GM18508 (cell line): ENCODE results near the gene ASB6.
"Not testable (repeated sequence)": the region's sequence is repeated elsewhere in the genome, so short reads cannot be mapped to it uniquely, and the experiment has no call there.

Experiments
- ATAC-seq: cut with Tn5 transposase; IDR thresholded peaks from one replicate; pipeline ENCODE4 v1.9.1; 2021; ENCODE audit warnings: moderate number of reproducible peaks; ENCODE audit not compliant: insufficient read depth, unreplicated experiment

The ASB6 gene

GRCh38 chr9:129646252-129646651 lies 4.3 kb upstream of the ASB6 start:
- ATAC-seq = no peak

- ATAC-seq = no peak
These were observed 3.0 kb upstream of the ASB6 start for GRCh38 chr9:129644902-129645301.

DNA sequence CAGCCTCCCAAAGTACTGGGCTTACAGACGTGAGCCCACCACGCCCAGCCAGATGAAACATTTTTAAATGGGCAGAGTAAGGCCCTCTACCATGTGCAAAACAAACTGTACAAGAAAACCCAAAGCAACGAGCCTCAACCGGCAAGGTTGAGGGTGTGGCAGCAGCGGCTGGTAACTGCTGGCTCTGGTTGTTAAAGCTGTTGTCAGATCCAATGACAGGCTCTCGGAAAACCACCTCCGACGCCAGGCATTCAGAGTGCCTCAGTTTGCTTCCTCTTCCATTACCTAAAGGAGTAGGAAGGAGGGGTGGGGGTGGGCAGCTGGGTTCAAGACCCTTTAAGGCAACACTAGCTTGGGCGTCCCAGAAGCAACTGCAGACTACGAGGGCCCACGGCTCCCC lies 2.4 kb upstream of the ASB6 start:
- no peak for ATAC-seq

- ATAC-seq = no peak
These were observed 1.8 kb upstream of the ASB6 start for GRCh38 chr9:129643706-129644105.

DNA sequence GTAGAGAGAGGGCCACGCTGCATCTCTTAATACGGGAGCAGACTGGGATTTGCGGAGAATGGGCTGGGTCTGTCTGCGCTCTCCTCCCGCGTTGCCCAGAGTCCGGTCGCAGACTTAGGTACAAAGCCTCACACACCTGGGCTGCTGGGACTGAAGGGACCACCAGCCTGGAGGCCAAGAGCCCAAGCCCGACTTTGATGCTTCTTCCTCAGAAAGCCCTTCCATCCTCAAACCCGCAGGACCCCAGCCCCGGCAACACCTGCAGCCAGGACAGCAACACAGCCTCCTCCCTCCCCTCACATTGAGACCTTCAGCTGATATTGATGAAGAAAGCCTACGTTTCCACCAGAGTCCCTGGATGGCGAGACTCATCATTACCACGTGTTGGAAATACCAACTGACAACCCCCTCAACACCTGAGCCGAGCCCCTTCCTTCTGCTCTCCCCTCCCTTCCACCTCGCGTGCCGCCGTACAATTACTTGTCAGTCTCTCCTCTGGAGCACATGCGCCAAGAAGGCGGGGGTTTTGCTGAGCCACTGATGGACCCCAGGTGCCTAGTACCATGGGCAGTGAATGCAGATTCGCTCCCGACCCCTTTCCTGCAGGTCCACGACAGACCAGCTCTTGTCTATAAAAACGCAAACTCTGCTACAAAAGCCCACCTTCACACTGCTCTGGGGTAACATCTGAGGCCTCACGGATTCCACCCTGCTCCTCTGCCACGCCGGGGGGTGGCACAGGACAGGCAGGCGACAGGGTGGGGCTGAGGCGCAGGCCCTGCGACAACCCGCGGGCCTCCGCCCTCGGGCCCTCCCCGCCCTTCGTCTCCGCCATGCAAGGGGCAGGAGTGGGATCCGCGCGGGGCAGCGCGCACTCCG lies 841 bp downstream of the ASB6 start:
- no peak for ATAC-seq

GRCh38 chr9:129640086-129640870 lies 1.7 kb downstream of the ASB6 start:
- no peak for ATAC-seq

DNA sequence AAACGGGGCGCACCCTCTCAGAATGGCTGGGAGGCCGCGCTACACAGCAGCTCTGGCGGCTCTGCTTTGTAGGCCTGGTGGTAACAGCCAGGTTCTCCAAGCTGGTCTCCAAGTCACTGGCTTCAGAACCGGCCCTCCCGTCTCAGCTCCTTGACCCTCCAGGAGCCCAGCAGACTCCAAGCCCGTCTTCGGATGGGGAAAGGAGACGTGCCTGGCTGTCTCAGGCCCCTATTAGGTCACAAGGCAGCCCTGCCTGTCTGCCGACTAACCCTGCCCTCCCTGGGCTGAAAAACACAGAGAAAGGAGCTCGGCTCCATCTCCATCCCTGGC lies 2.2 kb downstream of the ASB6 start:
- no peak for ATAC-seq

- ATAC-seq = no peak
These were observed 2.8 kb downstream of the ASB6 start for GRCh38 chr9:129639034-129639630.

- no peak for ATAC-seq
These were observed 4.1 kb downstream of the ASB6 start for GRCh38 chr9:129637673-129638439.

GRCh38 chr9:129637102-129637501 lies 4.8 kb downstream of the ASB6 start:
- ATAC-seq = no peak

- not testable (repeated sequence) for ATAC-seq
These were observed 5.6 kb downstream of the ASB6 start for GRCh38 chr9:129636343-129636742.

- no peak for ATAC-seq
These were observed 6.6 kb downstream of the ASB6 start for GRCh38 chr9:129635099-129636065.

- ATAC-seq = no peak
These were observed 8.1 kb downstream of the ASB6 start for GRCh38 chr9:129633848-129634247.

- ATAC-seq = no peak
These were observed 8.7 kb downstream of the ASB6 start for GRCh38 chr9:129633207-129633606.

DNA sequence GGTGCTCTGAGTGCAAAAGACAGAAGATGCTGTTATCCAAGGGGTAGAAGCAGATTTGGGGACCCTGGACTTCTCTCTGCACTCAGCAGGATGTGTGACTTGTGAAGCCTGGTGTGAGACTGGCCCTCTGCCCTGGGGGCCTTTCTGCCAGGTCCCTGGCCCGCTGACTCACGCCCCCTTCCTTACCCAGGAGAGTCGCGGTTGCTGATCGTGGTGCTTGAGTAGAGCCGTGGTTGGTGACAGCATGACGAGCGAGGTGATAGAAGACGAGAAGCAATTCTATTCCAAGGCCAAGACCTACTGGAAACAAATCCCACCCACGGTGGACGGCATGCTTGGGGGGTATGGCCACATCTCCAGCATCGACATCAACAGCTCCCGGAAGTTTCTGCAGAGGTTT lies 9.5 kb downstream of the ASB6 start:
- no peak for ATAC-seq

DNA sequence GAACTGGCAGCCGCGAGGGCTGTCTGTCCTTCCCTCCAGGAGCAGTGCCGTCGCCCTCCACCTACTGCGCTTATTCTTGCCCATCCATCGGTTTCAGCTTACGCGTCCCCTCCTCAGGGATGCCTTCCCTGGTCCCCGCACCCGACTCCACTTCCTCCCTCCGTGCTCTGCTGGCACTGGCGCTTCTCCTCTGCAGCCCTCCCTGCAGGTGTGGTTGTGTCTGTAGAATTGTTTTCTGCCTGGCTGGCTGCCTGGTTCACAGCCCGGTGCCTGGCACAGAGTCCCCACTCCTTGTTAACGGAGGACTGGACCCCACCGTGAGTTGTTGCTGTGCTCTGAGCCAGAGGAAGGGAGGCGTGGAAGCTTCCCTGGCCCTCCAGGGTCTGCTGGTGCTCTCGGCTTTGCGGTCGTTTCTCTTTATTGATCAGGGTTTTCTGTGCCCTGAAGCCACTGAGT lies 10.2 kb downstream of the ASB6 start:
- no peak for ATAC-seq

- no peak for ATAC-seq
These were observed 10.8 kb downstream of the ASB6 start for GRCh38 chr9:129630967-129631673.

GRCh38 chr9:129629251-129629820 lies 12.6 kb downstream of the ASB6 start:
- no peak for ATAC-seq
